NCI-H2107 treated with DMSO at 0.1 percent for 48 hours (cell line): ENCODE data around the gene KCNK2.
"Not testable (repeated sequence)": the region's sequence is repeated elsewhere in the genome, so short reads cannot be mapped to it uniquely, and the experiment has no call there.

Experiments used
- DNase-seq: peaks from one replicate; lab custom pipeline; 2025; ENCODE audit not compliant: unreplicated experiment; lab: John Stamatoyannopoulos, UW

KCNK2 gene

GRCh38 chr1:215147024-215147423 lies 64.5 kb downstream of the KCNK2 start:
- no peak for DNase-seq

GRCh38 chr1:215151841-215152549 lies 69.5 kb downstream of the KCNK2 start:
- no peak for DNase-seq

GRCh38 chr1:215156232-215156631 lies 73.7 kb downstream of the KCNK2 start:
- no peak for DNase-seq

GRCh38 chr1:215160351-215160750 lies 77.8 kb downstream of the KCNK2 start:
- DNase-seq: no peak

- not testable (repeated sequence) for DNase-seq
These were observed 80.6 kb downstream of the KCNK2 start for GRCh38 chr1:215163144-215163543.

GRCh38 chr1:215166886-215167285 lies 84.3 kb downstream of the KCNK2 start:
- no peak for DNase-seq

GRCh38 chr1:215181518-215181917 lies 99.0 kb downstream of the KCNK2 start:
- DNase-seq: no peak

GRCh38 chr1:215185067-215185620 lies 102.6 kb downstream of the KCNK2 start:
- no peak for DNase-seq

- no peak for DNase-seq
These were observed 105.9 kb downstream of the KCNK2 start for GRCh38 chr1:215188302-215188950.

GRCh38 chr1:215192306-215192705 lies 109.8 kb downstream of the KCNK2 start:
- DNase-seq: no peak

GRCh38 chr1:215198021-215198420 lies 115.5 kb downstream of the KCNK2 start:
- DNase-seq: no peak

- no peak for DNase-seq
These were observed 117.6 kb downstream of the KCNK2 start for GRCh38 chr1:215200121-215200520.

- no peak for DNase-seq
These were observed 118.7 kb downstream of the KCNK2 start for GRCh38 chr1:215201283-215201682.

- no peak for DNase-seq
These were observed 120.3 kb downstream of the KCNK2 start for GRCh38 chr1:215202868-215203267.

- no peak for DNase-seq
These were observed 127.6 kb downstream of the KCNK2 start for GRCh38 chr1:215210167-215210566.

- DNase-seq: no peak
These were observed 133.3 kb downstream of the KCNK2 start for GRCh38 chr1:215215846-215216245.

GRCh38 chr1:215219372-215219771 lies 136.8 kb downstream of the KCNK2 start:
- DNase-seq: no peak

GRCh38 chr1:215220346-215220745 lies 137.8 kb downstream of the KCNK2 start:
- DNase-seq: no peak

- DNase-seq: no peak
These were observed 144.2 kb downstream of the KCNK2 start for GRCh38 chr1:215226757-215227156.

- DNase-seq: no peak
These were observed 145.7 kb downstream of the KCNK2 start for GRCh38 chr1:215228193-215228592.

GRCh38 chr1:215241451-215241850 lies 158.9 kb downstream of the KCNK2 start:
- no peak for DNase-seq

GRCh38 chr1:215243345-215244054 lies 161.0 kb downstream of the KCNK2 start:
- DNase-seq: no peak
